H1 (cell line): ENCODE results near the gene DRAXIN. TPM values are rescaled to one million over a fixed set of nuclear protein-coding genes. Genes with fewer than 3 reads are reported as not detected.

Experiments used
- CTCF ChIA-PET: fragments of 300-600 bp; sonication (Branson Sonifier 250); formaldehyde crosslinking; loops from one replicate; lab custom pipeline; 2021; ENCODE audit not compliant: partially characterized antibody; lab: Charles Lee
- POLR2A ChIA-PET: fragments of 300-600 bp; sonication (Branson Sonifier 250); formaldehyde crosslinking; loops from one replicate; lab custom pipeline; 2021; ENCODE audit warnings: inconsistent platforms; ENCODE audit not compliant: partially characterized antibody; lab: Charles Lee
- DNase-seq, 2 experiments: peaks; one replicate each; pipeline versions ENCODE4 v3.0.0 to v3.0.0-alpha.2; 2010 to 2022; ENCODE audit warnings: low spot score in 2 of 2, low read depth in 1 of 2, mixed read lengths in 1 of 2
- FAIRE-seq: peaks from 2 replicates; lab custom pipeline; 2011; peaks lifted over from hg19 to GRCh38; lab: Jason Lieb, UNC
- H2AFZ ChIP-seq: 2 replicates; pipeline ENCODE4 v1.8.1; 2012; ENCODE audit warnings: low read length, inconsistent platforms
- H2AK5ac ChIP-seq: 2 replicates; pipeline ENCODE4 v1.6.1; 2013; ENCODE audit warnings: low read depth, low read length
- H2BK120ac ChIP-seq: replicated peaks from 2 replicates; pipeline ENCODE3; 2013; ENCODE audit warnings: low read depth, low read length, inconsistent platforms
- H2BK12ac ChIP-seq: 2 replicates; pipeline ENCODE4 v1.6.1; 2013; ENCODE audit warnings: low read depth, low read length
- H2BK15ac ChIP-seq: 2 replicates; pipeline ENCODE4 v1.6.1; 2013; ENCODE audit warnings: low read length
- H2BK20ac ChIP-seq: 2 replicates; pipeline ENCODE4 v1.6.1; 2013; ENCODE audit warnings: low read length
- H2BK5ac ChIP-seq: 2 replicates; pipeline ENCODE4 v1.6.1; 2013; ENCODE audit warnings: low read depth, low read length
- H3K14ac ChIP-seq: 2 replicates; pipeline ENCODE4 v1.6.1; 2013; ENCODE audit warnings: inconsistent platforms; ENCODE audit not compliant: insufficient read length
- H3K18ac ChIP-seq: 2 replicates; pipeline ENCODE4 v1.6.1; 2013; ENCODE audit warnings: low read length; ENCODE audit errors: extremely low read depth
- H3K23ac ChIP-seq: 2 replicates; pipeline ENCODE4 v1.6.1; 2013; ENCODE audit warnings: inconsistent platforms; ENCODE audit not compliant: insufficient read length
- H3K23me2 ChIP-seq: 2 replicates; pipeline ENCODE4 v1.6.1; 2013; ENCODE audit warnings: low read depth, low read length
- H3K27ac ChIP-seq: 2 replicates; pipeline ENCODE4 v1.6.1; 2011; ENCODE audit warnings: low read depth, low read length, inconsistent platforms
- H3K27me3 ChIP-seq, 4 experiments: replicated peaks in 1 of 4; 1 replicate in 1 of 4; 2 replicates in 3 of 4; pipeline versions ENCODE4 v1.6.1 to v1.8.1; 2011 to 2013; ENCODE audit warnings: low read length in 3 of 4, mild to moderate bottlenecking in 3 of 4, inconsistent platforms in 2 of 4, mixed read lengths in 2 of 4, moderate library complexity in 1 of 4; ENCODE audit not compliant: control insufficient read depth in 3 of 4, insufficient read depth in 3 of 4; ENCODE audit errors: extremely low read depth in 1 of 4
- H3K36me3 ChIP-seq, 4 experiments: 2 replicates each; pipeline versions ENCODE4 v1.6.1 to v1.8.1; 2011 to 2013; ENCODE audit warnings: mild to moderate bottlenecking in 4 of 4, low read length in 3 of 4, moderate library complexity in 2 of 4, control low read depth in 1 of 4, inconsistent platforms in 1 of 4; ENCODE audit not compliant: insufficient read depth in 4 of 4, control insufficient read depth in 2 of 4
- H3K4ac ChIP-seq: replicated peaks from 2 replicates; pipeline ENCODE3; 2013; ENCODE audit warnings: low read length, low read depth, mixed read lengths, inconsistent platforms; ENCODE audit not compliant: insufficient read length
- H3K4me1 ChIP-seq, 4 experiments: replicated peaks in 1 of 4; 1 replicate in 1 of 4; 2 replicates in 3 of 4; pipeline versions ENCODE4 v1.6.1 to v1.8.1; 2011 to 2013; ENCODE audit warnings: low read length in 3 of 4, inconsistent platforms in 2 of 4, mixed read lengths in 1 of 4; ENCODE audit not compliant: insufficient read depth in 4 of 4, control insufficient read depth in 3 of 4
- H3K4me2 ChIP-seq, 2 experiments: 2 replicates each; pipeline versions ENCODE4 v1.6.1 to v1.8.1; 2011 to 2013; ENCODE audit warnings: low read depth in 2 of 2, low read length in 2 of 2, control low read depth in 1 of 2, inconsistent platforms in 1 of 2, mild to moderate bottlenecking in 1 of 2; ENCODE audit not compliant: insufficient read depth in 1 of 2
- H3K4me3 ChIP-seq, 4 experiments: fragments of 200-600, 300-600 bp in 1 of 4; sonication (generic), shearing (Covaris generic), sonication (Bioruptor Twin) in 1 of 4; 2 replicates each; pipeline versions ENCODE4 v1.5.1 to v1.8.1; 2011 to 2016; ENCODE audit warnings: low read length in 4 of 4, low read depth in 3 of 4, control low read depth in 2 of 4, inconsistent platforms in 2 of 4, mild to moderate bottlenecking in 2 of 4, mixed read lengths in 1 of 4, moderate library complexity in 1 of 4; ENCODE audit not compliant: insufficient read depth in 2 of 4; ENCODE audit errors: extremely low read depth in 1 of 4
- H3K56ac ChIP-seq: replicated peaks from 2 replicates; pipeline ENCODE3; 2013; ENCODE audit warnings: low read depth, mild to moderate bottlenecking, mixed read lengths, low read length, inconsistent platforms; ENCODE audit not compliant: insufficient read length
- H3K79me1 ChIP-seq: 2 replicates; pipeline ENCODE4 v1.6.1; 2013; ENCODE audit warnings: low read depth, low read length, control low read depth
- H3K79me2 ChIP-seq, 2 experiments: 2 replicates each; pipeline versions ENCODE4 v1.6.1 to v1.8.1; 2012 to 2013; ENCODE audit warnings: low read length in 2 of 2, mild to moderate bottlenecking in 2 of 2, inconsistent platforms in 1 of 2; ENCODE audit not compliant: insufficient read depth in 2 of 2, control insufficient read depth in 1 of 2
- H3K9ac ChIP-seq, 4 experiments: replicated peaks in 1 of 4; 1 replicate in 1 of 4; 2 replicates in 3 of 4; pipeline versions ENCODE4 v1.6.1 to v1.8.1; 2011 to 2013; ENCODE audit warnings: low read depth in 3 of 4, low read length in 3 of 4, control low read depth in 2 of 4, mild to moderate bottlenecking in 2 of 4, moderate library complexity in 2 of 4, inconsistent platforms in 1 of 4; ENCODE audit errors: extremely low read depth in 1 of 4
- H3K9me3 ChIP-seq, 2 experiments: 2 replicates each; pipeline versions ENCODE4 v1.6.1 to v1.8.1; 2012 to 2013; ENCODE audit warnings: mild to moderate bottlenecking in 2 of 2, moderate library complexity in 2 of 2, control low read depth in 1 of 2, inconsistent platforms in 1 of 2, low read depth in 1 of 2, low read length in 1 of 2, mixed read lengths in 1 of 2; ENCODE audit not compliant: insufficient read depth in 2 of 2
- H4K20me1 ChIP-seq, 2 experiments: replicated peaks in 1 of 2; 2 replicates each; pipeline versions ENCODE3 to v1.8.1; 2011 to 2013; ENCODE audit warnings: inconsistent platforms in 2 of 2, low read length in 2 of 2, mild to moderate bottlenecking in 1 of 2; ENCODE audit not compliant: insufficient read depth in 2 of 2, control insufficient read depth in 1 of 2
- H4K5ac ChIP-seq: 2 replicates; pipeline ENCODE4 v1.6.1; 2013; ENCODE audit warnings: low read length, low read depth, mixed read lengths, inconsistent platforms; ENCODE audit not compliant: insufficient read length
- H4K8ac ChIP-seq: 2 replicates; pipeline ENCODE4 v1.8.0; 2013; ENCODE audit warnings: mild to moderate bottlenecking, moderate library complexity, low read length, inconsistent platforms; ENCODE audit not compliant: insufficient read depth; ENCODE audit errors: extremely low read depth
- H4K91ac ChIP-seq: replicated peaks from 2 replicates; pipeline ENCODE3; 2013; ENCODE audit warnings: low read length, mixed read lengths, inconsistent platforms; ENCODE audit not compliant: insufficient read length
- BCL11A ChIP-seq, 2 experiments: IDR thresholded peaks; one replicate each; pipeline ENCODE4 v1.6.1; 2011; ENCODE audit warnings: low read depth in 2 of 2, low read length in 2 of 2, mild to moderate bottlenecking in 2 of 2
- KDM1A ChIP-seq: fragments of 200-600, 300-600 bp; sonication (generic); IDR thresholded peaks from 2 replicates; pipeline ENCODE4 v1.7.1; 2016; ENCODE audit warnings: mild to moderate bottlenecking, low read length, borderline replicate concordance
- RAD21 ChIP-seq, 2 experiments: IDR thresholded peaks in 1 of 2; conservative IDR thresholded peaks in 1 of 2; 2 replicates each; pipeline ENCODE4 v1.6.1; 2011; ENCODE audit warnings: low read depth in 2 of 2, low read length in 2 of 2, improper control_type of control experiment in 1 of 2, inconsistent platforms in 1 of 2, mild to moderate bottlenecking in 1 of 2, moderate library complexity in 1 of 2
- YY1 ChIP-seq: IDR thresholded peaks from 2 replicates; pipeline ENCODE4 v1.6.1; 2011; ENCODE audit warnings: low read depth, mild to moderate bottlenecking, low read length
- WGBS, 2 experiments: shearing (Covaris generic) in 1 of 2; methylation state at CpG; one replicate each; pipeline versions ENCODE4 v1.1.6 to v1.1.7; 2013 to 2015; ENCODE audit warnings: low lambda C conversion rate in 2 of 2, mixed read lengths in 2 of 2, inconsistent platforms in 1 of 2, low coverage in 1 of 2, missing lambda C conversion rate in 1 of 2; ENCODE audit not compliant: insufficient replicate concordance in 2 of 2, insufficient coverage in 1 of 2, insufficient read length in 1 of 2; ENCODE audit errors: extremely low coverage in 1 of 2, missing lambda C conversion rate in 1 of 2; 5-methylcytosine and 5-hydroxymethylcytosine counted together
- polyA plus RNA-seq, 7 experiments: library from polyadenylated mRNA; depleted of rRNA in 3 of 7; stranded (reverse) in 5 of 7; unstranded in 2 of 7; fragments of >200 nt in 5 of 7; fragments of 200-250 nt in 2 of 7; gene quantifications; 1 replicate in 5 of 7; 2 replicates in 1 of 7; 4 replicates in 1 of 7; pipeline versions ENCODE4 v1.2.1 to v1.2.3, GENCODE V29; 2011 to 2013; ENCODE audit warnings: missing spikeins in 2 of 7, mixed read lengths in 2 of 7
- total RNA-seq: library from RNA; stranded (reverse); fragmentation: NEBNext Ultra II Directional; extraction: Animal tissue kit (Norgen Biotek cat#: 25700); gene quantifications from 2 replicates; pipeline ENCODE4 v1.2.1, GENCODE V29; 2021

Gene DRAXIN
- total and polyA plus RNA-seq, 2 of the 8 experiments (the other 6 are each of a cell fraction or from before 2014, with no cell fraction given), result 4.6 to 17.6 TPM

- ChIA-PET POLR2A (interaction anchor here (0.6 to 1.9 kb wide), 8 partner anchors 11 to 168 kb away, joined by 3 to 7 read pairs (median 4); no protein-coding TSS in a partner anchor), CTCF (interaction anchor here (0.6 to 2.9 kb wide), 9 partner anchors 9 to 144 kb away, joined by 3 to 17 read pairs (median 4); no protein-coding TSS in a partner anchor)
- Histone ChIP-seq H3K4me1 (peaks cover 3 to 24% (median 8%) of the 10 kb centered on the region in 4 experiments; a peak in 5 of 7 replicates), H3K14ac (no peak overlapping the region), H4K8ac (no peak overlapping the region), H4K91ac (no peak overlapping the region), H3K56ac (no peak overlapping the region), H3K9me3 (no peaks in the 10 kb centered on the region), H3K23ac (no peak overlapping the region), H3K79me1 (peaks cover 2% of the 10 kb centered on the region; the same call in 1 of the 2 replicates), H4K5ac (no peak overlapping the region), H4K20me1 (peaks cover 0 to 2% of the 10 kb centered on the region in 2 experiments), H3K9ac (no peak overlapping the region), H3K79me2 (peaks cover 0 to 9% of the 10 kb centered on the region in 2 experiments; a peak in 1 of 4 replicates), H2BK120ac (no peak overlapping the region), H3K4me3 (no peak overlapping the region), H3K4ac (no peak overlapping the region), H2AFZ (no peak overlapping the region), H3K4me2 (no peak overlapping the region), H2BK15ac (no peak overlapping the region), H2BK20ac (no peak overlapping the region), H3K23me2 (peaks cover 6% of the 10 kb centered on the region), H3K18ac (no peak overlapping the region), H2BK5ac (no peak overlapping the region), H2BK12ac (no peak overlapping the region), H3K36me3 (peaks cover 2 to 7% (median 3%) of the 10 kb centered on the region in 4 experiments; a peak in 3 of 8 replicates), H3K27me3 (no peaks in the 10 kb centered on the region), H3K27ac (no peak overlapping the region), H2AK5ac (no peak overlapping the region)
- no peak for FAIRE-seq
- 95% methylated on average over 4 of the region's 4 CpGs; no CpG with 5 or more reads in 1 of the 2 experiments for WGBS, 2 experiments
- no peak for DNase-seq
- TF ChIP-seq BCL11A (IDR thresholded peaks at IDR 0.05; ENCODE audit: low read depth in 2 of 2, low read length in 2 of 2), result no peak
- no peak for TF ChIP-seq RAD21 (IDR thresholded peaks at IDR 0.05 in 1 of 2, conservative IDR thresholded peaks at IDR 0.05 in 1 of 2; ENCODE audit: low read depth in 2 of 2, low read length in 2 of 2)
- TF ChIP-seq YY1, result no peak
- TF ChIP-seq KDM1A, result 0 out of 2 replicates have a peak, but pooled peaks have one; percentile 28
These were observed 50.0 kb downstream of the DRAXIN start for GRCh38 chr1:11741482-11741881.
